Vagina (tissue), 2 donors: Measurements from ENCODE around the gene TUBB4A.

ENCODE experiments used
- CTCF ChIP-seq, 3 experiments: fragments of 450-650 bp in 2 of 3; fragments of 200-600 bp in 1 of 3; sonication (generic) in 1 of 3; IDR thresholded peaks; one replicate each; pipeline ENCODE4 v1.5.1; 2017 to 2019; ENCODE audit warnings: antibody characterized with exemption in 3 of 3, mild to moderate bottlenecking in 2 of 3, moderate library complexity in 2 of 3
- POLR2A ChIP-seq, 2 donors: fragments of 450-650 bp; IDR thresholded peaks; one replicate each; pipeline ENCODE4 v1.6.1; 2017; ENCODE audit warnings: antibody characterized with exemption in 2 of 2, mild to moderate bottlenecking in 2 of 2, moderate library complexity in 2 of 2

GRCh38 chr19:6533746-6534418 lies 31.8 kb upstream of the TUBB4A start:
- TF ChIP-seq CTCF (IDR thresholded peaks at IDR 0.05) (no peak), POLR2A (IDR thresholded peaks at IDR 0.05) (no peak)
